ENCODE results near the gene OSGEP.
"Not testable (repeated sequence)": the region's sequence is repeated elsewhere in the genome, so short reads cannot be mapped to it uniquely, and the experiment has no call there.

OSGEP gene

DNA sequence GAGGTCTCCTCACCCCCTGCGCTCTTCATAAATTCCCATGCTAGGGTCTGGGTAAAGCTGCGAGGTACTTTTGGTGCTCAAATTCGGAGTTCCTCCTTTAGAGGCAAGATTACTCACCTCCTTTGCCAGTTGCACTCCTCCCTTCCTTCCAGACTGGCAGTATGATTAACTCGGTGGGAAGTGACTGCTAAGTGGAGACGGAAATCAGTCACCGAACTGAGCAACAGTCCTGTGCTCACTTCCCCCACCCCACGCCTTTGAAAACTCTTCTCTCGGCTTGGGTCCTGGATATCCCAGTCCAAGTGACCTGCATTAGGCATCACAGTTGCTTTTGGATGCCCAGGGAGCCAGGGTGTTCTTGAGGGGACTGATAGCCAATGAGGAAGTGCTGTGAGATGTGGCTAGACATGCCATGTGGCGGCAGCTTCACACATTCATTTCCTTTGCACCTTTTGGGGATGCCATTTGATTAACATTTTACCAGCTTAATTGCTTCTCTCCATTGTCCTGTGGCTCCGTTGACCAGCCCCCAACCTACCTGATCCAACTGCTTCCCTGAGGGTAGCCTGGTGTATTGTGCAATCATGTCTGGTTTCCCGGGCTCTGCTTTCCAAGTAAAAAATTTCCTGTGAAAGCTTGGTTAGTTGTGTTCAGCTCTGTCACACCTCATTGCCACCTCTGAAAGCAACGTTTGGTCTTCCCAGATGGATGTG, 15.4 kb upstream of the OSGEP start:
- DNase-seq (ENCODE audit: low spot score), result peak; percentile 84

DNA sequence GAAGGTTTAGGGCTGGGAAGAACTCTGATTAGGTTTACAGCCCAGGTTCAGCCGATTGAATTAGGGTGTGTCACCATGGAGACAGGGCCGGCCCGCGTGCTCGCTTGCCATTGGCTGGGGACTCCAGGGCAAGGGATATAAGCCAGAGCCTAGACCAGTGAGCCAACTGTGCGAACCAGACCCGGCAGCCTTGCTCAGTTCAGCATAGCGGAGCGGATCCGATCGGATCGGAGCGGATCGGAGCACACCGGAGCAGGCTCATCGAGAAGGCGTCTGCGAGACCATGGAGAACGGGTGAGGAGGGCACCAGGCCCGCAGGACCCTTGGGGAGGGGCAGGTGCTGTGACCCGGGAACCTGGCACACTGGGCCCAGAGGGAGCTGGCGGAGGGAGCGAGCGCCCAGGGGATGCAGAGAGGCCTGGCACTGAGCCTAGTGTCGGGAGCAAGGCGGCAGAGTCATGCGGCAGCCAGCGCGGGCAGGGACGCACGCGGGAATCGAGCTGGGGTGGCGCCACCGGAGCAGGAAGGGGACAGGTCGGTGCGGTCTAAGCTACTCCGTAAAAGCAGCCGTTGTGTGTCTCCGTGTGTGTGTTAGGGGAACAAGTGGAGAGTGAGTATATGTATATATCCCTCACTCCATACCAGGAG, 14.8 kb upstream of the OSGEP start, which contains the start of gene PNP:
TSS of gene PNP (plus strand) at position 165 of the 648 bp plus-strand sequence. CDS start at position 284, 119 bp downstream.
- peak; percentile 97 for DNase-seq (ENCODE audit: low spot score)

DNA sequence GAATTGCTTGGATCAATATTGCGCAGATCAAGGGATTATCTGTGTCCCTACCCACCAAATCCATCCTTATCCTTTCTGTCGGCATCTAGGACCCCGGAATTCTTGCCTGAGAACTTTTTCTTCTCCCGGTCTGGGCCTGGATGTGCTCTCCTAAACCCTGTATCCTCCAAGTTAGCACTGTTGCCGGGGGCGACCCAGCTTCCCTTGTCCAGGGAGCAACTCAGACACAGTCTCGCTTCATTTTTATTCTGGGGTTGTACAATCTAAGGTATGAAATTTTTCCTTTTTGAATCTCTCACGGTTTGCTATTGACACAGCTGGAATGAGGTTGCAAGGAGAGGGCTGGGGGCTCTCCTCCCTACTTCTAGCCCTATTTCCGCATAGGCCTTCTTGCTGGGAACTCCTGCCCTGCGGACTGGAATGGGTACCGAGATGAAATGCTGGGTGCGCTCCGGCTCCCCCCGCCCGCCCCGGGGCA, 14.2 kb upstream of the OSGEP start:
- no peak for DNase-seq (ENCODE audit: low spot score)

DNA sequence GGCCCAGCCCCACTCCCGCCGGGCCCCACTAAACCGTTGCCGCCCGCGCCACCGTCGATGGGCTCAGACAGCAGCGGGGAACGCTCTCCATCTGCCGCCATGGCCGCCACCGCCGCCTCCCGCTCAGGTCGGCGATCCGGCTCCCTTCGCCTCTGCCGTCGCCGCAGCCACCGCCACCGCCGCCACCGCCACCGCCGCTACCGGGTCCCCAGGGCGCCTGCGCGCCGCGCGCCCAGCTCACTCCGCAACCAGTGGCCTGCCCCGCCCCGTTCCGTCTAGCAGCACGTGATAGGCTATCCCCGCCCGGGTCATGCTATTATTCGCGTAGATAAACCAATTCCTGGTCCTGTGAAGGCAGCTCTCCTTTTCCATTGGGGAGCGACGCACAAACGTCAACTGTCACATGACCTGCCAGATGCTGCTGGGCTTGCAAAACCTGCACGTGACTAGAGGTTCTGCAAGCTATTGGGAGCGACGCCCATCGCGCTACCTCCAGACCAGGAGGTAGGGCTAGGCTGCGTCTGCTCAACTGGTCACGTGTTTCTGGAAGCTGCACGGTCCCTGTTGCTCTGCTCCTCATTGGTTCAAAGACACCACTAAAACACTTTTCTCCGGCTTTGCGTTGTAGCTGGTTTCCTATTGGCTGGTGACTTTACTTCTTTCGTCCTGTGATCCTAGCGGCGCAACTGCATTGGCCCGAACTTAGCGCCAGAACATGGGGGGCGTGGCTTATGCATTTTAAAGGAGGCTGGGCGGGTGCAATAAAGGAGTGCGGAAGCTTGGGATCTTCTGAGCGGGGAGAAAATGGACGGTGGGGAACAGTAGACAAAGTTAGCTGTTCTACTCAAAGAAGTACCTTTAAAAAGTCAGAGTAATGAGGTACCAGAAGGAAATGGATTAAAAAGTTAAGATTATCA, 6.9 kb upstream of the OSGEP start, which contains the start of gene PIP4P1:
TSS of gene PIP4P1 (minus strand) at position 210 of the 917 bp plus-strand sequence. CDS start at position 101, 109 bp downstream.
- DNase-seq (ENCODE audit: low spot score), result peak; percentile 100

DNA sequence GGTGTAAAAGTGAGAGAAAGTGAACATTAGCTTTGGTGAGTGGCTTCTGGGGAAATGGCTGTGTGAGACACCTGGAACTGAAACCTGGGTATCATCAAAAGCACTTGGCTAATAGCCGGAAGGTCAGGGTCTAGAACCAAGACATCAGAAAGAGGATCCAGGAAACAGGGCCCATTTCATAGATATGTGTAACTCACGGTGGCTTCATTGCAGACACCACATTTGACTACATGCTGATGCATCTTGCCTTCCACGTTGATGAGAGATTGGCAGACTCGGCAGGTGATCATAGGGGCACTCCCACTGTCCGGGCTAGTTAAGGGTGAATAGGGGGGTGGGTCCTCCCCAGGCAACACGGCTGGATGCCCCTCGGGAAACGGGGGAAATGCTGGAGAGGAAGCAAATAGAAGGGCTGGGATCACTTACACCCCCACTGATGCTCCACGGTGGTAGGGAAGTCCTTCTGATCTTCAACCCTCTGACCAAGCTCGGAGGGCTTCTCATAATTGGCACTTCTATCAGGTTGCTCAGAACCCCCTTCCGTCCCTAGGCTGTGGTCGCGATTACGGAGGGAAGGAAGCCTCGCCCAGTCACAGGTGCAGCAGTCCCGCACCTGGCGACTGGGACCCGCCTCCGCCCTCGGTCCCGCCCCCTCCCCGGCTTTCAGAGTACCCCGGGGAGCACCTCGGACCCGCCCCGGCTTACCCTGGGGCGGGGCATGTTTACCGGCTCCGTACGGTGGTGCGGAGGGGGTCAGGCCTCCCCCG, 6.0 kb upstream of the OSGEP start:
- DNase-seq (ENCODE audit: low spot score), result peak; percentile 83

DNA sequence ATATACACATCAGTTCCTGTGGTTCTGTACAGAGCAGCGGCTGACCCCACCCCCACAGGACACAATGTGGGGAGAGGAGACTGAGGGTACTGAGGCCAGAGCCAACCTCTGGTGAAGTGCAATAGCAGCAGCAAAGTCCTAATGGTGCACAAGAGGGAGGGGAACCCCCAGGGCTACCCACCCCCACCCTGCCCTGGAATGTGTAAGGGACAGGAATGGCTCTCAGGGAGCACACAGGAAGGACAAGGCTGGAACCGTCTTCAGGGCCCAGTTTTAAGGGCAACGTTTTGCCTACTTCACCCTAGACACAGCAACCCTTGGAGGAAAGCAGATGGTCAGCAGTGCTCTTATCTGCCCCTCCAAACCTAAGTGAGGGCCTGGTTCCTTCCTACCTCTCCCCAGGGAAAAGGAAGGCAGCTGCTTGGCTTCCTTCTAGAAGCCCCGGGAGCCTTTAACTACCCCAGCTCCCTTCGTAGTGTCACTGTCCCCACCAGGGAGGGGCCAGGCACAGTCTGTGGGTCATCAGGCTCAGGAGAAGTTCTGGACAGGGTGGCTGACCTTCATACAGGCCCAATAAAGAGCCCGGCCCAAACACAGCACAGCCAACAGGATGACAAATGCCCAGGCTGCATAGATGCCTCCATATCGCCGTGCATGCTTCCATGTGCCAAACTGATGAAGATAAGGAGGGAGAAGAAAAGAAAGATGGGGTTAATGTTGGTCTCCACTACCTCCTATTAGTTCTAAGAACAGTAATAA, 3.6 kb upstream of the OSGEP start:
- no peak for DNase-seq (ENCODE audit: low spot score)

DNA sequence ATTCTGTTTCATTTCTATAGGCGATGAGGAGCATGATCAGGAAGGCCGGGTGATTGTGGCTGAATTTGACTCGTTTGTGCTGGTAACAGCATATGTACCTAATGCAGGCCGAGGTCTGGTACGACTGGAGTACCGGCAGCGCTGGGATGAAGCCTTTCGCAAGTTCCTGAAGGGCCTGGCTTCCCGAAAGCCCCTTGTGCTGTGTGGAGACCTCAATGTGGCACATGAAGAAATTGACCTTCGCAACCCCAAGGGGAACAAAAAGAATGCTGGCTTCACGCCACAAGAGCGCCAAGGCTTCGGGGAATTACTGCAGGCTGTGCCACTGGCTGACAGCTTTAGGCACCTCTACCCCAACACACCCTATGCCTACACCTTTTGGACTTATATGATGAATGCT, 2.4 kb upstream of the OSGEP start:
- DNase-seq (ENCODE audit: low spot score), result no peak

DNA sequence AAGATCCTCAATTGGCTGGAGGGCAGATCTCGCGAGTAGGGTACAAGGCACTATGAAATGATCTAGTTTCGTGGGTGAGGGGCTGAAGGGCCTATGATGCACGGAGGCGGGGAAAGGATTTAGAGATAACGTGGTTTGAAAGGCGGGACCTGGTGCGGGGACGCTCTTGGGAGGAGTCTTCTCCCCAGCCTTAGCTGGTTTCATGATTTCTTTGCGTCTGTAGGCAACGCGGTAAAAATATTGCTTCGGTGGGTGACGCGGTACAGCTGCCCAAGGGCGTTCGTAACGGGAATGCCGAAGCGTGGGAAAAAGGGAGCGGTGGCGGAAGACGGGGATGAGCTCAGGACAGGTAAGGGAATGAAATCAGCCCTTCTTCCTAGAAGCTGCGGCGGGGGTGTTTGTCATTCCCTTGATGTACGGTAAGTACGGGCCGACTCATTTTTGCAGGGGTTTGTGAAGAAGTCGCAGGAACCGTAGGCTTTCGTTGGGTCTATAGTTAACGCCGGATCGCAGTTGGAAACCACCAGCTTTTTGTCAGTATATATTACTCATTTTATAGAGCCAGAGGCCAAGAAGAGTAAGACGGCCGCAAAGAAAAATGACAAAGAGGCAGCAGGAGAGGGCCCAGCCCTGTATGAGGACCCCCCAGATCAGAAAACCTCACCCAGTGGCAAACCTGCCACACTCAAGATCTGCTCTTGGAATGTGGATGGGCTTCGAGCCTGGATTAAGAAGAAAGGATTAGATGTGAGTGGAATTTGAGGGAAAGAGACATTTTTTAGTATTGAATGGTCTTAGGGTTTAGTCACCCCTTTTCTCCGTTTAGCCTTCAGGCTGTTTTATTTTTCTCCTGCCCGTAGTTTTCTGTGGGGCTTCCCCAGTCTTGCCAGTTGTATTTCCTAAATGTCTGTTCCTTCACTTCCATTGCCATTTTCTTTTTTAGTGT, 1.0 kb upstream of the OSGEP start:
- no peak for DNase-seq (ENCODE audit: low spot score)

DNA sequence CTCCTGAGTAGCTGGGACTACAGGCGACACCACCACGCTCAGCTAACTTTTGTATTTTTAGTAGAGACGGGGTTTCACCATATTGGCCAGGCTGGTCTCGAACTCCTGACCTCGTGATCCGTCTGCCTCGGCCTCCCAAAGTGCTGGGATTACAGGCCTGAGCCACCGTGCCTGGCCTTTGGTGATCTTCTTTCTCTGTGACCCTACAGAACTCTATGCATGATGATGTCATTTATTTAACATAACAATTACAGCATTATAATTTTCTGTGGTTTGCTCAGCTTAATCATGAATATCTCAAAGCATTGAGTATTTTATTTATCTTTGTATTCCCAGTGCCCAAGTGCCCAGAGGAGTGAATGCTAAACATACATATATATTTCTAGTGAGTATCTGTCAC, 1.8 kb downstream of the OSGEP start:
- not testable (repeated sequence) for DNase-seq (ENCODE audit: low spot score)

DNA sequence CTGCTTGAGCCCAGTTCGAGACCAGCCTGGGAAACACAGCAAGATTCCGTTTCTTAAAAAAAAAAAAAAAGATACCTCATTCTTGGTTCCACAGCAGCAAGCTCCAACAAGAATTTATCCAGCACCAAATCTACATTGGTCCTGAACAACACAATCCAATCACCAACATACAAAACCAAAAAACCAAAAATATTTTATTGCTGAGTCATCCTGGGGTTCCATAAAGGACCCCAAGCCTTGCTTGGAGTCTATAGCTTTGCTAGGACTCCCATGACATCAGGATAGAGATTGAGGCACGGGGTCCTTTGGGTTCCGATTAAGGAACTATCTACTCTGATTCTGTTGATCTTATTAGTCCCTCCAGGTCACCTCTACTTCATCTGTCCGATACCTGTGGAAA, 7.7 kb downstream of the OSGEP start:
- DNase-seq (ENCODE audit: low spot score), result no peak

DNA sequence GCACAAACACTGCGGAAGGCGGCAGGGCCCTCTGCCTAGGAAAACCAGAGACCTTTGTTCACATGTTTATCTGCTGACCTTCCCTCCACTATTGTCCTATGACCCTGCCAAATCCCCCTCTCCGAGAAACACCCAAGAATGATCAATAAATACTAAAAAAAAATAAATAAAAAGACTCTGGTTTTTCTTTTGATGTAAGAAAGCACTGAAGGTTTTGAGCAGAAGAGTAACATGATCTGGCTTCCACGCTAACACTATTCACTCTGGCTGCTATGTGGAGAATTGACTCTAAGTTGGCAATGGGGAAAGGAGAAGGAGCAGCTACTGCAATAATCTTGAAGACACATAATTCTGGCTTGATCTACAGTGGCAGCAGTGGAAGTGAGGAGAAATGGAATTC, 11.0 kb downstream of the OSGEP start:
- DNase-seq (ENCODE audit: low spot score), result not testable (repeated sequence)

DNA sequence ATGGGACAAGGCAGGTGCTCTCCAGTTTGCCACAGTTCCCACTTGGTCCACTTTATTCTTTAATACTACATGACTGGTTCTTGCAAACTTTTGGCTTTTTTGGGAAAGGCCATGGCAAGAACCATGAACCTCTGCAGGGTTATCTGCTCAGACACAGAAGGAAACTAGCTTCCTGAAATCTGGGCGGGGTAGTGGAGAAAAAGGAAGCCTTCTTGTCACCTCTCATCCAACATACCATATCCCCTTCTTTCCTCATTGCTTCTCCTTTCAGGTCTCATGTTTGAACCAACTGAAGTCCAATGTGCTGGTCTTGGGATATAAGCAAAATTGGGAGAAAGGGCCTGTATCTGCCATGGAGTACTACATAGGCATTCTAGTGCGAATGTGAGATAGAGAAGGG, 13.2 kb downstream of the OSGEP start:
- no peak for DNase-seq (ENCODE audit: low spot score)

DNA sequence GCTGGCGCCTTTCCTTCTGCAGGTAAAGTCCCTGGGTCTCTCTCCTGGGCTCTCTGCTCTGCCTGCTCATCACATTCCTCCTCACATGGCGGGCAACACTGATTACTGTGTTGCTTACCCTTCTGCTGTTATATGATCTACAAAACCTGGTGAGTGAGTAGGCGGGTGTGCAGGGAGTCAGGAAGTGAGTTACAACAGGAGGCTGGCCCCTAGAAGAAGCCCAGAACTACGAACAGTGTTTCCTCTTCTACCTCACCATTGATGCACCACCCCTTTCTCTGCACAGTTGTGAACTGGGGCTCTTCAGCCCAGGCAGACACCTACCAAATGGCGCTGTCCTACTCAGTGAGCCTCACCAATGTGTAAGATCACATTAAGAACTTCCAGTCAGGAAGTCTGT, 13.7 kb downstream of the OSGEP start:
- DNase-seq (ENCODE audit: low spot score), result no peak

DNA sequence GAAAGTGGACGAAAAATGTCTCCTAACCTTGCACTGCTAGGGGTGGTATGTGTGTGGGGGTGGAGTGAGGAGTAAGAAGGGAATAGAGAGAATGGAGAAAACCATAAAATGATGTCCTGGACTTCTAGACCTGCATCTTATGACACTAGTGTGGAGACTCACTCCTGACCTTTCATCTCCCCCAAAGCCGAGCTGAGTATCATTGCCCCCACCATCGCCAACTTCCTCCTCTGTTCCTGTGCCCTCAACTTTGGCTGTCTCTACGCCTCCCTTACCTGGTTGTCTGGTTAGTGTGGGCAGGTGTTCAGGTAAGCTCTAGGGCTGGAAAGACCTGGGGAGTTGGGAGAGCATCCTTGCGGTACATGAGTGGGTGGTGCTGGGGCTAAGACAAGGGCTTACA, 14.1 kb downstream of the OSGEP start:
- DNase-seq (ENCODE audit: low spot score), result no peak

DNA sequence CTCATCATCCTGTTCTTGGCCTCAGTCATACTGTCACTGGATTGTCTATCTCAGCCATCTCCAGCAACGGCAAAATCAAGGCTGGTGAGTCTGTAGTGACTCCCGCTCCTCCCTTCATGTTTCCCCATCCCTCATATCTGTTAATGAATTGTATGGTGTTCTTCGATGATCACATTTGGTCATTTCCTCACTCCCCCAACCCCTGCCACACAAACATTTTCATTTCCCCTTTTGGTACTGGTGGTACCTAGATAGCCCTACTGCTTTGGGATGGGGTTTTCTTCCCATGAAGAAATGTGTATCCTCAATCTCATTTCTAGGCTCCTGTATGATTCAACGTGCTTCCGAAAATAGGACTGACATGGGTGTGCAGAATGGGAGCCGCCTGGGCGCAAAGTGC, 15.9 kb downstream of the OSGEP start:
- no peak for DNase-seq (ENCODE audit: low spot score)

DNA sequence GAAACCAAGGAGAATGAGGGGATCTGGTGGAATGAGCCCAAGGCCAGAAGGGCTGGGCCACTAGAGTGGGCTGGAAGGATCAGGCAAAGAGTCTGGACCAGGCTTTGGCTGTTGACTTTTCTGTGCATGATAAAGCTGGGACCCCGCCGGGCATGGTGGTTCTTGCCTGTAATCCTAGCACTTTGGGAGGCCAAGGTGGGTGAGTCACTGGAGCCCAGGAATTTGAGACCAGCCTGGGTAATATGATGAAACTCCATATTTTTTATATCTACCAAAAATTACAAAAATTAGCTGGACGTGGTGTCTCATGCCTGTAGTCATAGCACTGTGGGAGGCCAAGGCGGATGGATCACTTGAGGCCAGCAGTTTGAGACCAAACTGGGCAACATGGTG, 18.3 kb downstream of the OSGEP start:
- no peak for DNase-seq (ENCODE audit: low spot score)

DNA sequence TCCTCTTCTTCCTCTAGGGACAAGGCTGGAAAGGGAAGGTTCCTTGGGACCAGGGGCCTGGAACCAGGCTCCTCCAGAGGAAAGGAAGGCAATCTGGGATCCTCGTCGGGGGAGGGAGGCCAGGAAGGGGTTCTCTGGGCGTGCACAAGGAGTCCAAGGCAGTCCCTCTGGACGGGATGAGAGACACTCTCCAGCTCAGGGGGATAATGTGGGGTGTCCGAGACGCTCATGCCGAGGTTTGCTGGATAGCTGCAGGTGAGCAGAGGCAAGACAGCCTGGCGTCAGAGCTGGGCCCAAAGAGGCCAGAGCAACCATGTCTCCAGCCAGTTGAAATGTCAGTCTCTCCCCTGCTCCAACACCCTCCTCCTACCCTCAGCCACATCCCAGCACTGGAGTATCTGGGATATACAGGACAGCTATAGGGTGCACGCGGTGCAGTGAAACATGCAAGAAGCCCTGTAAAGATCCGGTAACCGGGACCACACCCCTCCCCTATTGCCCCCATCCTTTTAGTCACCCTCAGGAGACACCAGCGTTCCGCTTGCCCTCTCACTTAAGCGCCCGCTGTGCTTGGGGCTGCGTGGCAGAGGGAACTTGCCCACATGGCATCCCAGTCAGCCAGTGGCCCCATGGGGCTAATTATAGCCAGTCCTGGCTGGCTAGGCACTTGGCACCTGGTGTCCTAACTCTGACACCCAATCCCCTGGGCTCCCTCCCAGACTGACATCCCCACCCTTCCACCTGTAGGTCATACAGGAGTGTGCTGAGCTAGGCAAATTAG, 18.8 kb downstream of the OSGEP start, which contains the start of gene KLHL33:
TSS of gene KLHL33 (minus strand) at position 585 of the 781 bp plus-strand sequence. CDS start at position 230, 355 bp downstream.
- no peak for DNase-seq (ENCODE audit: low spot score)

DNA sequence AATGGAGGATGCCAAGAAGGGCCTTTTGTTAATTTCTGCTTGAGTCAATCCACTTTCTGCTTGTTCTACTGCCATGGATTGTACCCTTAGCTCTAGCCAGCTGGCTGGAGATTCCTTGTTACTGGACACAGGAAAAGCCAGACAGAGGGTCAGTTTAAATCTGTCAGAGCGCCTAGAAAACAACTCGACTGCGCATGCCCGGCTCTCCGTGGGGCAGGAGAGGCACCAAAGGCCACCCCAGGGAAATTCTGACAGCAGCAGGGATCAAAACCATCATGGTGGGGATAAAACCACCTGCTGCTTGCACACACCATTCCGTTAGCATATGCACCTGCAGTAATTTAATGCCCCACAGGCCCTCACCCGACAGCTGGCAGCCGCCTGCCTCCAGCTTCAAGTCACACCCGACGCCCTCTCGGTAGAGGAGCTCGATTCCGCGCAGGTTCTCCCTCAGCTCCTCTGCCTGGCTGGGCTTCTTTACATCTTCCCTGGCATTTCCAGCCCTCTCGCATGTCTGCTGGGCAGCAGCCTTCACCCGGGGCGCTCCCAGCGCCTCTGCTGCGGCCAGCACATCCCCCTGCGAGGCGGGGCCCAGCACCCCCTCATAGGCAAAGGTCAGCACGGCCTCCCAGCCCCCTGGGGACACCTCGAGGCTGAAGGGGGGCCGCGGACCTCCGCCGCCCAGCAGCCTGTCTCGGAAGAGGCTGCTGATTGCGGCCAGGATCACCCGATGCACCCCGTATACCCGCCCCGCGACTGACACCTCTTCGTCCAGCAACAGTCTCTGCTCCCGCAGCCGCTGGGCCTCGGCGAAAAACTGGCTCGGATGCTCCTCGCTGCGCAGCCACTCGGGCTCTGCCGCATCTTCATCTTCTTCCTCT, 19.7 kb downstream of the OSGEP start:
- DNase-seq (ENCODE audit: low spot score), result no peak

Measured in hematopoietic multipotent progenitor cell treated with erythropoietin and hydrocortisone succinate and interleukin-3 and kit ligand, for 17 days (in vitro differentiated cells).